ENCODE data around the gene EFS. TPM values are rescaled to one million over a fixed set of nuclear protein-coding genes. Genes with fewer than 3 reads are reported as not detected.
A peak's percentile ranks its signal among the peaks of the same experiment; 100 is the strongest.

The EFS gene
- total RNA-seq, 4 donors from 2014 or later = 0.60 to 10.5 (median 3.3) TPM

GRCh38 chr14:23324993-23325392, 40.0 kb downstream of the EFS start:
- no peak for DNase-seq
- in situ Hi-C loops (cut with MboI; ENCODE audit: low pct_ligation_motif_present in 1 of 4, low pct_unique_long_range_greater_than_20kb in 1 of 4, low sequenced_read_pairs in 3 of 4) = loop anchor here in 2 of 4 donors (25.0 kb wide), 1 partner anchor 237 kb away; the partner anchor contains the start of genes AP1G2 (in 2 of the 2), THTPA (in 2 of the 2) and ZFHX2 (in 2 of the 2)
- no peak overlapping the region for H3K4me3 ChIP-seq
- no peak for TF ChIP-seq POLR2AphosphoS5 (IDR thresholded peaks at IDR 0.05)
- no peak for TF ChIP-seq EP300 (IDR thresholded peaks at IDR 0.05; ENCODE audit: low read depth)
- no peak for TF ChIP-seq POLR2A (IDR thresholded peaks at IDR 0.05)
- TF ChIP-seq CTCF (IDR thresholded peaks at IDR 0.05) = no peak
- no peaks in the 10 kb centered on the region for H3K27me3 ChIP-seq
- H3K27ac ChIP-seq = no peak overlapping the region
- peaks cover 0 to 25% (median 8%) of the 10 kb centered on the region in 4 donors for H3K36me3 ChIP-seq
- intact Hi-C loops (cut with DNase I; ENCODE audit: low total_unique reads) = no loop called here
- WGBS, 2 donors (ENCODE audit: low coverage in 1 of 2) = 85% methylated on average over 7 of the region's 7 CpGs; no CpG with 5 or more reads in 1 of the 2 donors
- peaks cover 10 to 25% (median 18%) of the 10 kb centered on the region in 4 donors for H3K4me1 ChIP-seq
- no peaks in the 10 kb centered on the region for H3K9me3 ChIP-seq

- H3K27me3 ChIP-seq = no peaks in the 10 kb centered on the region
Observed at GRCh38 chr14:23324455-23324846, 40.5 kb downstream of the EFS start.

GRCh38 chr14:23323838-23324454, 41.0 kb downstream of the EFS start:
- TF ChIP-seq CTCF (IDR thresholded peaks at IDR 0.05) = no peak
- TF ChIP-seq EP300 (IDR thresholded peaks at IDR 0.05; ENCODE audit: low read depth) = no peak
- 84 to 86% methylated on average over 16 to 18 of the region's 18 CpGs for WGBS, 2 donors (ENCODE audit: low coverage in 1 of 2)
- Histone ChIP-seq H3K9me3 (no peaks in the 10 kb centered on the region), H3K27ac (no peak overlapping the region), H3K27me3 (no peaks in the 10 kb centered on the region), H3K36me3 (peaks cover 0 to 25% (median 8%) of the 10 kb centered on the region in 4 donors), H3K4me1 (peaks cover 10 to 25% (median 18%) of the 10 kb centered on the region in 4 donors), H3K4me3 (no peak overlapping the region)
- no peak for DNase-seq
- intact Hi-C loops (cut with DNase I; ENCODE audit: low total_unique reads) (no loop called here), in situ Hi-C loops (cut with MboI; ENCODE audit: low pct_ligation_motif_present in 1 of 4, low pct_unique_long_range_greater_than_20kb in 1 of 4, low sequenced_read_pairs in 3 of 4) (no loop called here)

More at GRCh38 chr14:23324455-23324846, 40.5 kb downstream of the EFS start:
- WGBS, 2 donors (ENCODE audit: low coverage in 1 of 2) = 75% methylated on average over 2 of the region's 2 CpGs; no CpG with 5 or more reads in 1 of the 2 donors
- no peaks in the 10 kb centered on the region for H3K9me3 ChIP-seq
- in situ Hi-C loops (cut with MboI; ENCODE audit: low pct_ligation_motif_present in 1 of 4, low pct_unique_long_range_greater_than_20kb in 1 of 4, low sequenced_read_pairs in 3 of 4) = no loop called here
- no peak for DNase-seq
- TF ChIP-seq POLR2AphosphoS5 (IDR thresholded peaks at IDR 0.05) = no peak
- no peak for TF ChIP-seq EP300 (IDR thresholded peaks at IDR 0.05; ENCODE audit: low read depth)
- TF ChIP-seq CTCF (IDR thresholded peaks at IDR 0.05) = no peak
- no peak for TF ChIP-seq POLR2A (IDR thresholded peaks at IDR 0.05)
- H3K4me1 ChIP-seq = peaks cover 10 to 25% (median 18%) of the 10 kb centered on the region in 4 donors
- peaks cover 0 to 25% (median 8%) of the 10 kb centered on the region in 4 donors for H3K36me3 ChIP-seq
- intact Hi-C loops (cut with DNase I; ENCODE audit: low total_unique reads) = no loop called here
- no peak overlapping the region for H3K27ac ChIP-seq
- H3K4me3 ChIP-seq = no peak overlapping the region

- H3K4me1 ChIP-seq = peaks cover 10 to 21% (median 18%) of the 10 kb centered on the region in 4 donors
- 43 to 51% methylated on average over 8 to 10 of the region's 10 CpGs for WGBS, 2 donors (ENCODE audit: low coverage in 1 of 2)
- peak overlapping the region; percentile 98 to 99 (median 98) for H3K27ac ChIP-seq
- in situ Hi-C loops (cut with MboI; ENCODE audit: low pct_ligation_motif_present in 1 of 4, low pct_unique_long_range_greater_than_20kb in 1 of 4, low sequenced_read_pairs in 3 of 4) (no loop called here), intact Hi-C loops (cut with DNase I; ENCODE audit: low total_unique reads) (no loop called here)
- no peak for DNase-seq
- TF ChIP-seq CTCF (IDR thresholded peaks at IDR 0.05) (no peak), POLR2AphosphoS5 (IDR thresholded peaks at IDR 0.05) (no peak)
- peak overlapping the region in 3 of 4 donors; percentile 92 to 99 (median 97) for H3K4me3 ChIP-seq
- H3K9me3 ChIP-seq = no peaks in the 10 kb centered on the region
- H3K36me3 ChIP-seq = peaks cover 0 to 25% (median 8%) of the 10 kb centered on the region in 4 donors
- H3K27me3 ChIP-seq = no peaks in the 10 kb centered on the region
Observed at GRCh38 chr14:23322568-23323517, 42.1 kb downstream of the EFS start.

Measured in transverse colon (tissue), 4 donors.